ENCODE results near the gene TMEM147.

Gene TMEM147

GRCh38 chr19:35512831-35513627 lies 32.4 kb upstream of the TMEM147 start:
- TF ChIP-seq GATA1 (IDR thresholded peaks at IDR 0.05; ENCODE audit: low read depth, low read length), result no peak
- no peak for TF ChIP-seq POLR2A (IDR thresholded peaks at IDR 0.05; ENCODE audit: low read length)
- DNase-seq, result no peak

GRCh38 chr19:35513628-35514281 lies 31.7 kb upstream of the TMEM147 start, which contains the start of gene DMKN:
DMKN (minus strand) TSS chr19:35513649; CDS start chr19:35513475, 174 bp downstream.
- no peak for TF ChIP-seq POLR2A (IDR thresholded peaks at IDR 0.05; ENCODE audit: low read length)
- TF ChIP-seq GATA1 (IDR thresholded peaks at IDR 0.05; ENCODE audit: low read depth, low read length), result no peak
- no peak for DNase-seq

- no peak for DNase-seq
- TF ChIP-seq GATA1 (IDR thresholded peaks at IDR 0.05; ENCODE audit: low read depth, low read length), result no peak
- TF ChIP-seq POLR2A (IDR thresholded peaks at IDR 0.05; ENCODE audit: low read length), result no peak
Measured at GRCh38 chr19:35514282-35514809, 31.1 kb upstream of the TMEM147 start.

GRCh38 chr19:35516310-35516709 lies 29.1 kb upstream of the TMEM147 start:
- TF ChIP-seq POLR2A (IDR thresholded peaks at IDR 0.05; ENCODE audit: low read length), result no peak
- no peak for TF ChIP-seq GATA1 (IDR thresholded peaks at IDR 0.05; ENCODE audit: low read depth, low read length)
- DNase-seq, result no peak

DNA sequence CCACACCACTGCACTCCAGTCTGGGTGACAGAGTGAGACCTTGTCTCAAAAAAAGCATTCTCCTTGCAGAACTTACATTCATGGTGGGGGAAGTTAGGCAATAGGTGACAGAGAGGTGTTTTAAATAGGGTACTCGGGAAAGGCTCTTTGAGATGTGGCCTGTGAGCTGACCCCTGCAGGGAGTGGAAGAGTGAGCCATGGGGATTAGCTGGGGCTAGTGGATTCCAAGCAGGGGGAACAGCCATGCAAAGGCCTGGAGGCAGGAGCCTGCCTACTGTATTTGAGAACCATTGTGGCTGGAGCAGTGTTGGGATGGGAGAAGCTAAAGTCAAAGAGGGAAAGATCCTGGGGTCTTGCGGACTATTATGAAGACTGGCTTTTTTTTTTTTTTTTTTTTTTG lies 28.1 kb upstream of the TMEM147 start:
- TF ChIP-seq POLR2A (IDR thresholded peaks at IDR 0.05; ENCODE audit: low read length) (no peak), GATA1 (IDR thresholded peaks at IDR 0.05; ENCODE audit: low read depth, low read length) (no peak)
- no peak for DNase-seq

DNA sequence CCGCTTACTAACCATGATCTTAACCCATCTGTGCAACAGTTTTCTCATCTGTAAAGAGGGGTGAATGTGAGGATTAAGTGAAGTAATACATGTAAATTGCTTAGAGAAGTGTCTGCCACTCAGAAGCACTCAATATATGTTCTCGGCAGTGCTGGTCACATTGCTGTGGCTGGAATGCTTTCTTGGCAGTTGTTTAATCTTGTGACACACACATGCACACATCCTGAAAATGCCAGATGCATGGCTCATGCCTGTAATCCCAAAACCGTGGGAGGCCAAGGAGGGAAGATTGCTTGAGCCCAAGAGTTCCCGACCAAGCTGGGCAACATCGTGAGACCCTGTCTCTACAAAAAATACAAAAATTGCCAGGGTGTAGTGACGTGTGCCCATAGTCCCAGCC lies 27.1 kb upstream of the TMEM147 start:
- TF ChIP-seq POLR2A (IDR thresholded peaks at IDR 0.05; ENCODE audit: low read length), result no peak
- no peak for TF ChIP-seq GATA1 (IDR thresholded peaks at IDR 0.05; ENCODE audit: low read depth, low read length)

GRCh38 chr19:35519291-35519690 lies 26.1 kb upstream of the TMEM147 start:
- no peak for TF ChIP-seq POLR2A (IDR thresholded peaks at IDR 0.05; ENCODE audit: low read length)
- no peak for TF ChIP-seq GATA1 (IDR thresholded peaks at IDR 0.05; ENCODE audit: low read depth, low read length)
- no peak for DNase-seq

More for the DNA sequence above, 27.1 kb upstream of the TMEM147 start:
- DNase-seq, result no peak

- no peak for DNase-seq
- no peak for TF ChIP-seq GATA1 (IDR thresholded peaks at IDR 0.05; ENCODE audit: low read depth, low read length)
- TF ChIP-seq POLR2A (IDR thresholded peaks at IDR 0.05; ENCODE audit: low read length), result no peak
Measured at GRCh38 chr19:35521124-35521743, 24.2 kb upstream of the TMEM147 start.

DNA sequence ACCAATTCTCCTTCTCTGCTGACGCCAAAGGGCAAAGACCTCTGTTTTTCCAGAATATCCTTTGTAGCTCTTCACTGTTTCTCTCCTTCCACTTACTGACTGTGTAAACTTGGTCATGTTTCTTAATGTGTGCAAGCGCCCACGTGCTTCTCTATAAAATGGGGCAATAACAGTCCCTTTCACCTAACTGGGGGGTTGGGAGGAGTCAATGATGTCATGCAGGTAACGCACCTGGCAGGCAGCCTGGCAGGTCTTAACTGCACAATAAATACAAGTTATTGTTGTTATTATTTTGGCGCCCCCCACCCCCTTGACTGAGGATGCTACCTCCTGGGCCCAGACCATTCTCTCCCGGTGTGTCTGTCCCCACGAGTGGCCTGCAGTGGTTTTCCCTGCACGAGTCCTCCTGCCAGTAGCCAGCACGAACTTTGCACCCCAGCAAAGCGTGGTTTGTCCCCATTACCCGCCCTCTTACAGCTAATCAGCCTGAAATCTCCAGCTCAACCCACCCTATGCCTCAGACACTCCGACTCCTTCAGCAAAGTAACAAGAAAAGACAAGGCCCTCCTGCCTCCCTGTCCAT lies 22.6 kb upstream of the TMEM147 start:
- no peak for DNase-seq
- TF ChIP-seq POLR2A (IDR thresholded peaks at IDR 0.05; ENCODE audit: low read length) (no peak), GATA1 (IDR thresholded peaks at IDR 0.05; ENCODE audit: low read depth, low read length) (no peak)

GRCh38 chr19:35524181-35524837 lies 21.1 kb upstream of the TMEM147 start:
- DNase-seq, result no peak
- TF ChIP-seq GATA1 (IDR thresholded peaks at IDR 0.05; ENCODE audit: low read depth, low read length), result no peak
- no peak for TF ChIP-seq POLR2A (IDR thresholded peaks at IDR 0.05; ENCODE audit: low read length)

DNA sequence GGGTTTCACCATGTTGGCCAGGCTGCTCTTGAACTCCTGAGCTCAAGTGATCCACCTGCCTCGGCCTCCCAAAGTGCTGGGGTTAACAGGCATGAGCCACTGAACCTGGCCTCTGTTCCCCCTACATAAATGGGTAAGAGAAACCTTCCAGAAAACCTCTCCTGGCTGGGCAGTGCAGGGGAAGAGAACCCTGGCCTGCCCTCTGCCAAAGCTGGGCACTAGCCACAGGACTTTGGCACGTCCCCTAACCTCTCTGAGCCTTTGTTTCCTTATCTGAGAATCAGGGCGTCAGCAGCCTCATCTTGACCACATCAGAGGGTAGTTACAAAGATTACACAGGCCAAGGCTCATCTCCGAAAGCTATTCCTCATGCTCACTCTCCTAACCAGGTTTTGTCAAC lies 19.6 kb upstream of the TMEM147 start:
- no peak for DNase-seq
- TF ChIP-seq GATA1 (IDR thresholded peaks at IDR 0.05; ENCODE audit: low read depth, low read length), result no peak
- no peak for TF ChIP-seq POLR2A (IDR thresholded peaks at IDR 0.05; ENCODE audit: low read length)

GRCh38 chr19:35528218-35529038 lies 17.0 kb upstream of the TMEM147 start, which contains the start of gene SBSN:
SBSN (minus strand) TSS chr19:35528311; CDS start chr19:35528281, 30 bp downstream.
- no peak for TF ChIP-seq POLR2A (IDR thresholded peaks at IDR 0.05; ENCODE audit: low read length)
- TF ChIP-seq GATA1 (IDR thresholded peaks at IDR 0.05; ENCODE audit: low read depth, low read length), result no peak
- DNase-seq, result no peak
